B cell (primary cell): ENCODE measurements around the gene STIM1. TPM values are rescaled to one million over a fixed set of nuclear protein-coding genes. Genes with fewer than 3 reads are reported as not detected.

Experiments
- ATAC-seq: fragments of 200-7000 bp; cut with Tn5 transposase; one replicate; pipeline ENCODE4 v1.10.0; 2021; ENCODE audit warnings: low read depth, mild to moderate bottlenecking, moderate number of reproducible peaks, moderate library complexity
- CTCF ChIA-PET: fragments of 350-600 bp; sonication (Branson Sonifier 250); formaldehyde crosslinking; loops from one replicate; lab custom pipeline; 2021; ENCODE audit warnings: antibody characterized with exemption, inconsistent platforms; lab: Charles Lee
- POLR2A ChIA-PET: fragments of 350-600 bp; sonication (Branson Sonifier 250); formaldehyde crosslinking; loops from one replicate; lab custom pipeline; 2021; ENCODE audit warnings: antibody characterized with exemption; lab: Charles Lee
- DNase-seq: peaks from one replicate; pipeline ENCODE4 v3.0.0; 2013
- H2AFZ ChIP-seq: 2 replicates; pipeline ENCODE4 v1.6.1; 2012; ENCODE audit warnings: mild to moderate bottlenecking, low read depth, low read length; ENCODE audit not compliant: insufficient read depth, poor library complexity, severe bottlenecking
- H3K27ac ChIP-seq, 2 donors: 1 replicate in 1 of 2; 2 replicates in 1 of 2; pipeline ENCODE4 v1.5.1; 2012 to 2013; ENCODE audit warnings: low read length in 2 of 2, mild to moderate bottlenecking in 2 of 2, moderate library complexity in 1 of 2
- H3K27me3 ChIP-seq, 4 experiments: fragments of 200-600 bp in 1 of 4; sonication (generic) in 1 of 4; replicated peaks in 1 of 4; 1 replicate in 2 of 4; 2 replicates in 2 of 4; pipeline versions ENCODE4 v1.6.1 to v1.7.0; 2013 to 2016; ENCODE audit warnings: low read length in 3 of 4, mild to moderate bottlenecking in 2 of 4, mixed read lengths in 1 of 4, moderate library complexity in 1 of 4; ENCODE audit not compliant: insufficient read depth in 4 of 4, control insufficient read depth in 3 of 4; ENCODE audit errors: control extremely low read depth in 1 of 4
- H3K36me3 ChIP-seq, 2 experiments: replicated peaks in 1 of 2; 1 replicate in 1 of 2; 2 replicates in 1 of 2; pipeline versions ENCODE4 v1.6.1 to v1.7.1; 2013; ENCODE audit warnings: low read length in 1 of 2; ENCODE audit not compliant: insufficient read depth in 2 of 2, control insufficient read depth in 1 of 2; ENCODE audit errors: control extremely low read depth in 1 of 2, extremely low read depth in 1 of 2
- H3K4me1 ChIP-seq, 2 donors: fragments of 200-600 bp in 1 of 2; sonication (generic) in 1 of 2; 1 replicate in 1 of 2; 2 replicates in 1 of 2; pipeline versions ENCODE4 v1.5.1 to v1.6.1; 2013 to 2017; ENCODE audit warnings: low read length in 2 of 2; ENCODE audit not compliant: control insufficient read depth in 2 of 2, insufficient read depth in 2 of 2
- H3K4me2 ChIP-seq: replicated peaks from 2 replicates; pipeline ENCODE3; 2012; ENCODE audit warnings: mild to moderate bottlenecking, low read depth, low read length; ENCODE audit not compliant: poor library complexity, severe bottlenecking
- H3K4me3 ChIP-seq, 5 experiments: fragments of 200-600 bp in 1 of 5; sonication (generic) in 1 of 5; 1 replicate in 3 of 5; 2 replicates in 2 of 5; pipeline versions ENCODE4 v1.5.1 to v1.7.0; 2011 to 2016; ENCODE audit warnings: low read length in 4 of 5, mild to moderate bottlenecking in 4 of 5, low read depth in 2 of 5, control low read depth in 1 of 5, moderate library complexity in 1 of 5; ENCODE audit not compliant: insufficient read depth in 1 of 5; ENCODE audit errors: control extremely low read depth in 1 of 5, extremely low read depth in 1 of 5
- H3K79me2 ChIP-seq: fragments of 200-600 bp; sonication (generic); one replicate; pipeline ENCODE4 v1.6.0; 2016; ENCODE audit warnings: low read length; ENCODE audit not compliant: control insufficient read depth, insufficient read depth
- H3K9ac ChIP-seq: fragments of 200-600 bp; sonication (generic); 2 replicates; pipeline ENCODE4 v1.6.1; 2017; ENCODE audit warnings: mild to moderate bottlenecking, low read length, moderate library complexity
- H3K9me3 ChIP-seq, 3 donors: one replicate each; pipeline versions ENCODE4 v1.6.1 to v1.7.1; 2013; ENCODE audit warnings: low read length in 2 of 3; ENCODE audit not compliant: control insufficient read depth in 2 of 3, insufficient read depth in 1 of 3; ENCODE audit errors: control extremely low read depth in 1 of 3
- H4K20me1 ChIP-seq: 2 replicates; pipeline ENCODE4 v1.6.0; 2012; ENCODE audit warnings: mild to moderate bottlenecking, low read length; ENCODE audit not compliant: insufficient read depth, control insufficient read depth, poor library complexity, severe bottlenecking
- H3K27ac Mint-ChIP-seq: one replicate; pipeline ENCODE4 v1.8.0; 2021; ENCODE audit warnings: mixed read lengths
- H3K27me3 Mint-ChIP-seq: one replicate; pipeline ENCODE4 v1.8.0; 2021; ENCODE audit warnings: mixed read lengths
- H3K4me1 Mint-ChIP-seq: one replicate; pipeline ENCODE4 v1.8.0; 2021; ENCODE audit warnings: mixed read lengths
- H3K4me3 Mint-ChIP-seq: one replicate; pipeline ENCODE4 v1.8.0; 2021; ENCODE audit warnings: mixed read lengths
- H3K9me3 Mint-ChIP-seq: one replicate; pipeline ENCODE4 v1.8.0; 2022; ENCODE audit warnings: mixed read lengths; ENCODE audit not compliant: insufficient read depth
- CTCF ChIP-seq: fragments of 200-600 bp; IDR thresholded peaks from one replicate; pipeline ENCODE4 v1.8.0; 2022; ENCODE audit warnings: antibody characterized with exemption, mild to moderate bottlenecking
- EZH2 ChIP-seq: IDR thresholded peaks from 2 replicates; pipeline ENCODE4 v1.6.1; 2012; ENCODE audit warnings: borderline replicate concordance, low read depth, mild to moderate bottlenecking, moderate library complexity, low read length; ENCODE audit not compliant: insufficient read depth, poor library complexity, severe bottlenecking
- WGBS: methylation state at CpG from one replicate; pipeline ENCODE4 v1.1.5; 2013; ENCODE audit warnings: missing lambda C conversion rate; ENCODE audit not compliant: insufficient coverage; 5-methylcytosine and 5-hydroxymethylcytosine counted together
- intact Hi-C: fragments of 100-400 bp; cut with micrococcal nuclease; formaldehyde crosslinking; loops from one replicate; pipeline ENCODE4 v1.10.0; 2022
- polyA plus RNA-seq: library from polyadenylated mRNA; depleted of rRNA; stranded (reverse); fragments of >200 nt; gene quantifications from 2 replicates; pipeline ENCODE4 v1.2.3, GENCODE V29; 2012
- total RNA-seq, 2 donors: library from RNA; stranded (reverse); fragments of 120-200 nt in 1 of 2; gene quantifications; 1 replicate in 1 of 2; 2 replicates in 1 of 2; pipeline versions ENCODE4 v1.2.3 to v1.2.4, GENCODE V29; 2013 to 2022

The STIM1 gene
- total and polyA plus RNA-seq, 2 donors (not counting 1 experiment from before 2014, with no cell fraction given) = 59.4 to 76.7 TPM

GRCh38 chr11:3891751-3892150, 36.3 kb downstream of the STIM1 start:
- Mint-ChIP-seq H3K27me3 (no peaks in the 10 kb centered on the region), H3K9me3 (no peaks in the 10 kb centered on the region), H3K4me3 (no peak overlapping the region), H3K27ac (peak overlapping the region; percentile 2), H3K4me1 (peaks cover 86% of the 10 kb centered on the region)
- H3K79me2 ChIP-seq = peaks cover 88% of the 10 kb centered on the region
- peak overlapping the region; percentile 20 for H3K4me2 ChIP-seq
- no peak for ATAC-seq
- WGBS = no CpG with 5 or more reads among the region's 1 CpG
- no peak for DNase-seq
- H3K36me3 ChIP-seq = no peaks in the 10 kb centered on the region
- no peak overlapping the region for H3K27ac ChIP-seq
- POLR2A ChIA-PET = interaction anchor here (0.8 kb wide), 1 partner anchor 11 kb away, joined by 4 read pairs; no protein-coding TSS in a partner anchor
- intact Hi-C loops = loop anchor here (5.0 kb wide), 1 partner anchor 56 kb away; no protein-coding TSS in a partner anchor
- no peak overlapping the region for H3K9ac ChIP-seq
- H3K4me3 ChIP-seq = no peak overlapping the region
- H3K9me3 ChIP-seq = no peaks in the 10 kb centered on the region
- H2AFZ ChIP-seq = no peak overlapping the region
- H4K20me1 ChIP-seq = peaks cover 12% of the 10 kb centered on the region
- H3K27me3 ChIP-seq = no peaks in the 10 kb centered on the region
- TF ChIP-seq CTCF = no peak
- no peak for TF ChIP-seq EZH2
- CTCF ChIA-PET = interaction anchor here (6.4 kb wide), 1 partner anchor 37 kb away, joined by 71 read pairs; the partner anchor contains the start of gene STIM1
- peaks cover 87 to 92% of the 10 kb centered on the region in 2 donors for H3K4me1 ChIP-seq

- Histone ChIP-seq H3K4me1 (peaks cover 87 to 92% of the 10 kb centered on the region in 2 donors), H2AFZ (no peak overlapping the region), H4K20me1 (peaks cover 10% of the 10 kb centered on the region), H3K9ac (no peak overlapping the region), H3K4me2 (no peak overlapping the region), H3K36me3 (no peaks in the 10 kb centered on the region), H3K9me3 (no peaks in the 10 kb centered on the region), H3K79me2 (peaks cover 88% of the 10 kb centered on the region), H3K27ac (peak overlapping the region in 1 of 2 donors; percentile 71), H3K4me3 (no peak overlapping the region), H3K27me3 (no peaks in the 10 kb centered on the region)
- ATAC-seq (no peak), DNase-seq (no peak)
- H3K27ac Mint-ChIP-seq = peak overlapping the region; percentile 79
- no peaks in the 10 kb centered on the region for H3K9me3 Mint-ChIP-seq
- TF ChIP-seq EZH2 = no peak
- ChIA-PET CTCF (interaction anchor here (6.4 kb wide), 1 partner anchor 38 kb away, joined by 71 read pairs; the partner anchor contains the start of gene STIM1), POLR2A (interaction anchor here (0.8 kb wide), 1 partner anchor 11 kb away, joined by 4 read pairs; no protein-coding TSS in a partner anchor)
- peaks cover 86% of the 10 kb centered on the region for H3K4me1 Mint-ChIP-seq
- no peaks in the 10 kb centered on the region for H3K27me3 Mint-ChIP-seq
- H3K4me3 Mint-ChIP-seq = peak overlapping the region; percentile 50
- intact Hi-C loops = loop anchor here (5.0 kb wide), 1 partner anchor 55 kb away; no protein-coding TSS in a partner anchor
- no CpG with 5 or more reads among the region's 2 CpGs for WGBS
Measured at GRCh38 chr11:3892156-3892555, 36.7 kb downstream of the STIM1 start.
